Panc1 (cell line): Measurements from ENCODE around the gene GALNTL6.

Source experiments
- POLR2AphosphoS5 ChIP-seq: IDR thresholded peaks from 2 replicates; pipeline ENCODE4 v1.6.1; 2012; ENCODE audit warnings: mild to moderate bottlenecking, low read depth, low read length, moderate library complexity
- TCF7L2 ChIP-seq: IDR thresholded peaks from 2 replicates; pipeline ENCODE4 v1.6.1; 2011; ENCODE audit warnings: mild to moderate bottlenecking, low read depth, low read length, inconsistent platforms
- TF ChIP-seq, protein P1 (sequence below): fragments of 450-650 bp; IDR thresholded peaks from 2 replicates; pipeline ENCODE4 v1.5.1; 2017; ENCODE audit warnings: mild to moderate bottlenecking
- TF ChIP-seq, protein P2 (sequence below), 2 experiments: IDR thresholded peaks; 2 replicates each; pipeline ENCODE4 v1.6.1; 2011 to 2012; ENCODE audit warnings: low read depth in 2 of 2, control low read depth in 1 of 2, low read length in 1 of 2, mild to moderate bottlenecking in 1 of 2, moderate library complexity in 1 of 2; ENCODE audit not compliant: insufficient read depth in 1 of 2

DNA sequence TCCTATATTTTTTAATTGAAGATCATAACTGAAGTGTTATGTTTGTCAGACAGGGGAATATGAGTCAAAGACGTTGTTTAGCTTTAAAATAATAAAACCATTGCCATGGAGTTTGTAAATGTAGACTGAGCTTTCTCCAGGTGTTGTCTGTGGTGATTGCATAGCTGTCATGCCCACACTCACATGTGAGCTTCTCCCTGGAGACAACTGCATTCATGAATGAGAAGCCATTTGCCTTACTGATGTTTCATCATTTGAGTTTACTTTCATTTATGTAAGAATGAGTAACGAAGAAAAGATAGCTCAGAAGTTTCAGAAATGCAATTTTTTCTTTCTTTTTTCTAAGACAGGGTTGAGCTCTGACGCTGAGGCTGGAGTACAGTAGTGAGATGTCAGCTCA is 339.1 kb downstream of the GALNTL6 start:
- TF ChIP-seq, protein P1, sequence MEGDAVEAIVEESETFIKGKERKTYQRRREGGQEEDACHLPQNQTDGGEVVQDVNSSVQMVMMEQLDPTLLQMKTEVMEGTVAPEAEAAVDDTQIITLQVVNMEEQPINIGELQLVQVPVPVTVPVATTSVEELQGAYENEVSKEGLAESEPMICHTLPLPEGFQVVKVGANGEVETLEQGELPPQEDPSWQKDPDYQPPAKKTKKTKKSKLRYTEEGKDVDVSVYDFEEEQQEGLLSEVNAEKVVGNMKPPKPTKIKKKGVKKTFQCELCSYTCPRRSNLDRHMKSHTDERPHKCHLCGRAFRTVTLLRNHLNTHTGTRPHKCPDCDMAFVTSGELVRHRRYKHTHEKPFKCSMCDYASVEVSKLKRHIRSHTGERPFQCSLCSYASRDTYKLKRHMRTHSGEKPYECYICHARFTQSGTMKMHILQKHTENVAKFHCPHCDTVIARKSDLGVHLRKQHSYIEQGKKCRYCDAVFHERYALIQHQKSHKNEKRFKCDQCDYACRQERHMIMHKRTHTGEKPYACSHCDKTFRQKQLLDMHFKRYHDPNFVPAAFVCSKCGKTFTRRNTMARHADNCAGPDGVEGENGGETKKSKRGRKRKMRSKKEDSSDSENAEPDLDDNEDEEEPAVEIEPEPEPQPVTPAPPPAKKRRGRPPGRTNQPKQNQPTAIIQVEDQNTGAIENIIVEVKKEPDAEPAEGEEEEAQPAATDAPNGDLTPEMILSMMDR: no peak
- TF ChIP-seq, protein P2, sequence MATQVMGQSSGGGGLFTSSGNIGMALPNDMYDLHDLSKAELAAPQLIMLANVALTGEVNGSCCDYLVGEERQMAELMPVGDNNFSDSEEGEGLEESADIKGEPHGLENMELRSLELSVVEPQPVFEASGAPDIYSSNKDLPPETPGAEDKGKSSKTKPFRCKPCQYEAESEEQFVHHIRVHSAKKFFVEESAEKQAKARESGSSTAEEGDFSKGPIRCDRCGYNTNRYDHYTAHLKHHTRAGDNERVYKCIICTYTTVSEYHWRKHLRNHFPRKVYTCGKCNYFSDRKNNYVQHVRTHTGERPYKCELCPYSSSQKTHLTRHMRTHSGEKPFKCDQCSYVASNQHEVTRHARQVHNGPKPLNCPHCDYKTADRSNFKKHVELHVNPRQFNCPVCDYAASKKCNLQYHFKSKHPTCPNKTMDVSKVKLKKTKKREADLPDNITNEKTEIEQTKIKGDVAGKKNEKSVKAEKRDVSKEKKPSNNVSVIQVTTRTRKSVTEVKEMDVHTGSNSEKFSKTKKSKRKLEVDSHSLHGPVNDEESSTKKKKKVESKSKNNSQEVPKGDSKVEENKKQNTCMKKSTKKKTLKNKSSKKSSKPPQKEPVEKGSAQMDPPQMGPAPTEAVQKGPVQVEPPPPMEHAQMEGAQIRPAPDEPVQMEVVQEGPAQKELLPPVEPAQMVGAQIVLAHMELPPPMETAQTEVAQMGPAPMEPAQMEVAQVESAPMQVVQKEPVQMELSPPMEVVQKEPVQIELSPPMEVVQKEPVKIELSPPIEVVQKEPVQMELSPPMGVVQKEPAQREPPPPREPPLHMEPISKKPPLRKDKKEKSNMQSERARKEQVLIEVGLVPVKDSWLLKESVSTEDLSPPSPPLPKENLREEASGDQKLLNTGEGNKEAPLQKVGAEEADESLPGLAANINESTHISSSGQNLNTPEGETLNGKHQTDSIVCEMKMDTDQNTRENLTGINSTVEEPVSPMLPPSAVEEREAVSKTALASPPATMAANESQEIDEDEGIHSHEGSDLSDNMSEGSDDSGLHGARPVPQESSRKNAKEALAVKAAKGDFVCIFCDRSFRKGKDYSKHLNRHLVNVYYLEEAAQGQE (IDR thresholded peaks at IDR 0.05; ENCODE audit: insufficient read depth in 1 of 2, low read depth in 2 of 2, low read length in 1 of 2): no peak
- TF ChIP-seq POLR2AphosphoS5: no peak
- TF ChIP-seq TCF7L2: no peak
